HCT116 (cell line): ENCODE measurements around the gene TJP3. TPM values are rescaled to one million over a fixed set of nuclear protein-coding genes. Genes with fewer than 3 reads are reported as not detected.

Experiments used
- ATAC-seq: fragments of 200-7000 bp; cut with Tn5 transposase; 2 replicates; pipeline ENCODE4 v1.9.1; 2020; ENCODE audit warnings: mild to moderate bottlenecking, moderate library complexity
- BruUV-seq: library from RNA; stranded (reverse); fragments of 400-500 nt; replicated peaks from 2 replicates; lab custom pipeline; 2021; lab: Mats Ljungman, UMichigan
- CTCF ChIA-PET: fragments of 300-600 bp; sonication (Branson Sonifier 250); formaldehyde crosslinking; loops from one replicate; lab custom pipeline; 2021; ENCODE audit warnings: antibody characterized with exemption; lab: Charles Lee
- POLR2A ChIA-PET: fragments of 300-600, 350-600 bp; sonication (Branson Sonifier 250); formaldehyde crosslinking; loops from one replicate; lab custom pipeline; 2021; ENCODE audit warnings: antibody characterized with exemption; lab: Charles Lee
- RAD21 ChIA-PET, 2 experiments: fragments of 300-600 bp; sonication (Branson Sonifier 250); formaldehyde crosslinking; loops; one replicate each; lab custom pipeline; 2023; ENCODE audit warnings: low total read pairs in 2 of 2; ENCODE audit not compliant: uncharacterized antibody in 2 of 2, unreplicated experiment in 2 of 2, low non-redundant PET in 1 of 2; lab: Charles Lee
- DNase-seq: peaks from one replicate; pipeline ENCODE4 v3.0.0-alpha.2; 2010; ENCODE audit warnings: low read depth, low spot score
- H2AFZ ChIP-seq: fragments of 200-600 bp; shearing (Covaris generic), sonication (generic); 2 replicates; pipeline ENCODE4 v1.6.1; 2017; ENCODE audit warnings: low read depth, mixed run types, mixed read lengths, antibody characterized with exemption, low read length; ENCODE audit not compliant: poor library complexity, severe bottlenecking
- H3K27ac ChIP-seq: 2 replicates; pipeline ENCODE4 v1.5.1; 2012; ENCODE audit warnings: low read depth, low read length
- H3K27me3 ChIP-seq: fragments of 200-600 bp; sonication (generic); 2 replicates; pipeline ENCODE4 v1.6.1; 2016; ENCODE audit warnings: mixed run types, low read length, mixed read lengths; ENCODE audit not compliant: insufficient read depth
- H3K36me3 ChIP-seq, 2 experiments: fragments of 200-500 bp in 1 of 2; fragments of 200-600 bp in 1 of 2; sonication (Bioruptor generic) in 1 of 2; sonication (generic) in 1 of 2; 2 replicates each; pipeline versions ENCODE4 v1.5.1 to v1.6.1; 2014 to 2016; ENCODE audit warnings: low read length in 2 of 2, inconsistent platforms in 1 of 2, mixed read lengths in 1 of 2, mixed run types in 1 of 2; ENCODE audit not compliant: insufficient read depth in 2 of 2, control insufficient read depth in 1 of 2
- H3K4me1 ChIP-seq, 2 experiments: fragments of 200-600 bp in 1 of 2; sonication (generic) in 1 of 2; 2 replicates each; pipeline versions ENCODE4 v1.5.1 to v1.6.1; 2012 to 2017; ENCODE audit warnings: low read length in 2 of 2, inconsistent platforms in 1 of 2, mild to moderate bottlenecking in 1 of 2, mixed read lengths in 1 of 2, mixed run types in 1 of 2, moderate library complexity in 1 of 2; ENCODE audit not compliant: insufficient read depth in 2 of 2, control insufficient read depth in 1 of 2
- H3K4me2 ChIP-seq: fragments of 200-600 bp; sonication (generic); 2 replicates; pipeline ENCODE4 v1.6.1; 2017; ENCODE audit warnings: mixed run types, low read length, mixed read lengths
- H3K4me3 ChIP-seq, 2 experiments: fragments of 200-600 bp in 1 of 2; sonication (generic) in 1 of 2; replicated peaks in 1 of 2; 2 replicates each; pipeline ENCODE4 v1.5.1; 2011 to 2016; ENCODE audit warnings: low read length in 2 of 2, control low read depth in 1 of 2, low read depth in 1 of 2, mild to moderate bottlenecking in 1 of 2, mixed read lengths in 1 of 2, mixed run types in 1 of 2
- H3K79me2 ChIP-seq: fragments of 200-600 bp; sonication (generic); 2 replicates; pipeline ENCODE4 v1.6.1; 2017; ENCODE audit warnings: mild to moderate bottlenecking, mixed run types, low read length, moderate library complexity, mixed read lengths; ENCODE audit not compliant: insufficient read depth
- H3K9ac ChIP-seq: fragments of 200-600 bp; sonication (generic); 2 replicates; pipeline ENCODE4 v1.6.1; 2016; ENCODE audit warnings: low read length, mixed read lengths
- H3K9me2 ChIP-seq: fragments of 200-600 bp; sonication (generic), shearing (Covaris generic); 2 replicates; pipeline ENCODE4 v1.6.1; 2017; ENCODE audit warnings: mixed run types, mild to moderate bottlenecking, moderate library complexity; ENCODE audit not compliant: insufficient read depth
- H3K9me3 ChIP-seq, 2 experiments: fragments of 200-500 bp in 1 of 2; fragments of 200-600 bp in 1 of 2; sonication (Bioruptor generic) in 1 of 2; sonication (generic) in 1 of 2; 2 replicates each; pipeline ENCODE4 v1.6.1; 2014 to 2017; ENCODE audit warnings: low read length in 2 of 2, mixed read lengths in 2 of 2, inconsistent platforms in 1 of 2, low read depth in 1 of 2, mild to moderate bottlenecking in 1 of 2, mixed run types in 1 of 2, moderate library complexity in 1 of 2; ENCODE audit not compliant: control insufficient read depth in 1 of 2, insufficient read depth in 1 of 2
- H4K20me1 ChIP-seq: fragments of 200-600 bp; sonication (generic), shearing (Covaris generic); 2 replicates; pipeline ENCODE4 v1.6.1; 2017; ENCODE audit warnings: mixed run types, mild to moderate bottlenecking, moderate library complexity; ENCODE audit not compliant: insufficient read depth
- CBX3 ChIP-seq: IDR thresholded peaks from 2 replicates; pipeline ENCODE4 v1.6.1; 2012; ENCODE audit warnings: low read depth
- CEBPB ChIP-seq: IDR thresholded peaks from 2 replicates; pipeline ENCODE4 v1.6.1; 2012; ENCODE audit warnings: low read depth
- ELF1 ChIP-seq: IDR thresholded peaks from 2 replicates; pipeline ENCODE4 v1.6.1; 2012; ENCODE audit warnings: low read depth, borderline replicate concordance
- EZH2 ChIP-seq: fragments of 200-600 bp; sonication (generic); IDR thresholded peaks from 2 replicates; pipeline ENCODE4 v1.6.1; 2017; ENCODE audit warnings: antibody characterized with exemption, mixed run types
- JUND ChIP-seq: IDR thresholded peaks from 2 replicates; pipeline ENCODE4 v1.6.1; 2012
- POLR2A ChIP-seq: IDR thresholded peaks from 2 replicates; pipeline ENCODE4 v1.7.0; 2011; ENCODE audit warnings: borderline replicate concordance; ENCODE audit not compliant: insufficient read depth, insufficient read length; ENCODE audit errors: extremely low read depth
- RAD21 ChIP-seq: IDR thresholded peaks from 2 replicates; pipeline ENCODE4 v1.6.1; 2012; ENCODE audit warnings: low read depth, mild to moderate bottlenecking
- SIN3A ChIP-seq: IDR thresholded peaks from 2 replicates; pipeline ENCODE4 v1.6.1; 2012; ENCODE audit warnings: low read depth
- SP1 ChIP-seq: IDR thresholded peaks from 2 replicates; pipeline ENCODE4 v1.6.1; 2012; ENCODE audit warnings: low read depth
- TCF7L2 ChIP-seq: IDR thresholded peaks from 2 replicates; pipeline ENCODE4 v1.7.0; 2011; ENCODE audit warnings: borderline replicate concordance, inconsistent platforms; ENCODE audit not compliant: insufficient read depth, insufficient read length; ENCODE audit errors: extremely low read depth
- YY1 ChIP-seq: IDR thresholded peaks from 2 replicates; pipeline ENCODE4 v1.6.1; 2011; ENCODE audit warnings: low read length, low read depth, moderate library complexity, mild to moderate bottlenecking; ENCODE audit not compliant: insufficient replicate concordance; ENCODE audit errors: extremely low read depth
- ZNF274 ChIP-seq: fragments of 200-500 bp; sonication (Bioruptor generic); IDR thresholded peaks from 2 replicates; pipeline ENCODE4 v1.6.1; 2014; ENCODE audit warnings: mild to moderate bottlenecking, low read depth, low read length, inconsistent platforms
- intact Hi-C: fragments of 100-400 bp; cut with micrococcal nuclease; formaldehyde crosslinking; loops from 2 replicates; pipeline ENCODE4 v1.10.0; 2022
- total RNA-seq: library from RNA; stranded (reverse); gene quantifications from one replicate; pipeline ENCODE4 v1.2.1, GENCODE V29; 2021; ENCODE audit not compliant: unreplicated experiment
- TF ChIP-seq, protein P1 (sequence below): IDR thresholded peaks from 2 replicates; pipeline ENCODE4 v1.6.1; 2012; ENCODE audit warnings: low read depth
- TF ChIP-seq, protein P2 (sequence below): IDR thresholded peaks from 2 replicates; pipeline ENCODE4 v1.6.1; 2012
- TF ChIP-seq, protein P3 (sequence below): IDR thresholded peaks from 2 replicates; pipeline ENCODE4 v1.6.1; 2011; ENCODE audit warnings: mild to moderate bottlenecking, low read length, moderate library complexity; ENCODE audit not compliant: insufficient replicate concordance; ENCODE audit errors: extremely low read depth

Gene TJP3
- total RNA-seq, 1 experiment from 2014 or later: 69.6 TPM

DNA sequence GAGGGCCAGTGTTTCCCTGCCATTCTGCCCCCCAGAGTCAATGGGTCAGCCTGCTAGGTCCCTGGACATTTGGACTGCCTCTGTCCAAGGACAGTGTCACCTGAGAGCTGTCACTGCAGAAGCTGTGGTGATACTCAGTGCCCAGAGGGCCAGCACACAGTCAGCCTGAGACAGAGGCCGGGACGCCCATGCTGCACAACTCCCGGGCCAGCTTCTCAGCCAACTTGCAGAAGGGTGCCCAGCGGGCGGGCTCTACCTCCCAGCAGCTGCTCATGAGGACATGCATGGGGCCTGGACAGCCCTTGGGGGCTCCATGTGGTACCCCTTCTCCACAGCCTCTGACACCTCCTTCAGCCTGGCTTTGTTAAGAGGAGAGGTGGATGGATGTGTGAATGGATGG lies 67.6 kb downstream of the TJP3 start:
- H3K9ac ChIP-seq: no peak overlapping the region
- H3K4me1 ChIP-seq: no peaks in the 10 kb centered on the region
- POLR2A ChIA-PET: no interaction called here
- no peaks in the 10 kb centered on the region for H3K27me3 ChIP-seq
- intact Hi-C loops: no loop called here
- CTCF ChIA-PET: no interaction called here
- DNase-seq (no peak), ATAC-seq (no peak)
- H3K9me3 ChIP-seq: peaks cover 0 to 2% of the 10 kb centered on the region in 2 experiments; a peak in 2 of 4 replicates
- no peak overlapping the region for H3K27ac ChIP-seq
- H2AFZ ChIP-seq: no peak overlapping the region
- RAD21 ChIA-PET: no interaction called here
- H3K4me2 ChIP-seq: no peak overlapping the region
- H3K9me2 ChIP-seq: no peaks in the 10 kb centered on the region
- H3K36me3 ChIP-seq: no peaks in the 10 kb centered on the region
- BruUV-seq: no TSS peak
- no peak overlapping the region for H3K4me3 ChIP-seq
- H4K20me1 ChIP-seq: no peaks in the 10 kb centered on the region
- no peak for TF ChIP-seq CBX3
- TF ChIP-seq ELF1: no peak
- no peak for TF ChIP-seq RAD21
- H3K79me2 ChIP-seq: no peaks in the 10 kb centered on the region

DNA sequence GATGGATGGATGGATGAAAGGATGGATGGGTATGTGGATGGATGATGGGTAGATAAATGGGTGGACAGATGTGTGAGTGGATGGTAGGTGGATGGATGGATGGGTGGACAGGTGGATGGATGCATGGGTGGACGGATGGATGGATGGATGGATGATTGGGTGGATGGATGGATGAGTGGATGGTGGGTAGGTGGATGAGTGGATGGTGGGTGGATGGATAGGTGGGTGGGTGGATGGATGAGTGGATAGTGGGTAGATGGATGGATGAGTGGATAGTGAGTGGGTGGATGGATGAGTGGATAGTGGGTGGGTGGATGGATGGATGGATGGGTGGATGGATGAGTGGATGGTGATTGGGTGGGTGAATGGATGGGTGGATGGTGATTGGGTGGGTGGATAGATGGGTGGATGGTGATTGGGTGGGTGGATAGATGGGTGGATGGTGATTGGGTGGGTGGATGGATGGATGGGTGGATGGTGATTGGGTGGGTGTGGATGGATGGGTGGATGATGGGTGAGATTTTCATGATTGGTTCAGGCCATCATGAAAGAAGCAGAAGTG lies 68.4 kb downstream of the TJP3 start:
- intact Hi-C loops: no loop called here
- H3K9me3 ChIP-seq: peaks cover 0 to 10% of the 10 kb centered on the region in 2 experiments; a peak in 2 of 4 replicates
- DNase-seq: no peak
- no peaks in the 10 kb centered on the region for H3K9me2 ChIP-seq
- no peaks in the 10 kb centered on the region for H3K79me2 ChIP-seq
- H3K9ac ChIP-seq: no peak overlapping the region
- H3K27me3 ChIP-seq: no peaks in the 10 kb centered on the region
- CTCF ChIA-PET: no interaction called here
- no peak for TF ChIP-seq YY1
- no peak for TF ChIP-seq POLR2A
- no peak for TF ChIP-seq CEBPB
- no peak for TF ChIP-seq CBX3
- TF ChIP-seq, protein P1, sequence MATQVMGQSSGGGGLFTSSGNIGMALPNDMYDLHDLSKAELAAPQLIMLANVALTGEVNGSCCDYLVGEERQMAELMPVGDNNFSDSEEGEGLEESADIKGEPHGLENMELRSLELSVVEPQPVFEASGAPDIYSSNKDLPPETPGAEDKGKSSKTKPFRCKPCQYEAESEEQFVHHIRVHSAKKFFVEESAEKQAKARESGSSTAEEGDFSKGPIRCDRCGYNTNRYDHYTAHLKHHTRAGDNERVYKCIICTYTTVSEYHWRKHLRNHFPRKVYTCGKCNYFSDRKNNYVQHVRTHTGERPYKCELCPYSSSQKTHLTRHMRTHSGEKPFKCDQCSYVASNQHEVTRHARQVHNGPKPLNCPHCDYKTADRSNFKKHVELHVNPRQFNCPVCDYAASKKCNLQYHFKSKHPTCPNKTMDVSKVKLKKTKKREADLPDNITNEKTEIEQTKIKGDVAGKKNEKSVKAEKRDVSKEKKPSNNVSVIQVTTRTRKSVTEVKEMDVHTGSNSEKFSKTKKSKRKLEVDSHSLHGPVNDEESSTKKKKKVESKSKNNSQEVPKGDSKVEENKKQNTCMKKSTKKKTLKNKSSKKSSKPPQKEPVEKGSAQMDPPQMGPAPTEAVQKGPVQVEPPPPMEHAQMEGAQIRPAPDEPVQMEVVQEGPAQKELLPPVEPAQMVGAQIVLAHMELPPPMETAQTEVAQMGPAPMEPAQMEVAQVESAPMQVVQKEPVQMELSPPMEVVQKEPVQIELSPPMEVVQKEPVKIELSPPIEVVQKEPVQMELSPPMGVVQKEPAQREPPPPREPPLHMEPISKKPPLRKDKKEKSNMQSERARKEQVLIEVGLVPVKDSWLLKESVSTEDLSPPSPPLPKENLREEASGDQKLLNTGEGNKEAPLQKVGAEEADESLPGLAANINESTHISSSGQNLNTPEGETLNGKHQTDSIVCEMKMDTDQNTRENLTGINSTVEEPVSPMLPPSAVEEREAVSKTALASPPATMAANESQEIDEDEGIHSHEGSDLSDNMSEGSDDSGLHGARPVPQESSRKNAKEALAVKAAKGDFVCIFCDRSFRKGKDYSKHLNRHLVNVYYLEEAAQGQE: no peak
- TF ChIP-seq TCF7L2: no peak
- no peak for TF ChIP-seq RAD21
- TF ChIP-seq ZNF274: no peak
- no peak for TF ChIP-seq SP1
- no peak for TF ChIP-seq SIN3A
- TF ChIP-seq, protein P2, sequence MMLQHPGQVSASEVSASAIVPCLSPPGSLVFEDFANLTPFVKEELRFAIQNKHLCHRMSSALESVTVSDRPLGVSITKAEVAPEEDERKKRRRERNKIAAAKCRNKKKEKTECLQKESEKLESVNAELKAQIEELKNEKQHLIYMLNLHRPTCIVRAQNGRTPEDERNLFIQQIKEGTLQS: no peak
- no peak for TF ChIP-seq EZH2
- TF ChIP-seq, protein P3, sequence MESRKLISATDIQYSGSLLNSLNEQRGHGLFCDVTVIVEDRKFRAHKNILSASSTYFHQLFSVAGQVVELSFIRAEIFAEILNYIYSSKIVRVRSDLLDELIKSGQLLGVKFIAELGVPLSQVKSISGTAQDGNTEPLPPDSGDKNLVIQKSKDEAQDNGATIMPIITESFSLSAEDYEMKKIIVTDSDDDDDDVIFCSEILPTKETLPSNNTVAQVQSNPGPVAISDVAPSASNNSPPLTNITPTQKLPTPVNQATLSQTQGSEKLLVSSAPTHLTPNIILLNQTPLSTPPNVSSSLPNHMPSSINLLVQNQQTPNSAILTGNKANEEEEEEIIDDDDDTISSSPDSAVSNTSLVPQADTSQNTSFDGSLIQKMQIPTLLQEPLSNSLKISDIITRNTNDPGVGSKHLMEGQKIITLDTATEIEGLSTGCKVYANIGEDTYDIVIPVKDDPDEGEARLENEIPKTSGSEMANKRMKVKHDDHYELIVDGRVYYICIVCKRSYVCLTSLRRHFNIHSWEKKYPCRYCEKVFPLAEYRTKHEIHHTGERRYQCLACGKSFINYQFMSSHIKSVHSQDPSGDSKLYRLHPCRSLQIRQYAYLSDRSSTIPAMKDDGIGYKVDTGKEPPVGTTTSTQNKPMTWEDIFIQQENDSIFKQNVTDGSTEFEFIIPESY: no peak
- TF ChIP-seq JUND: no peak
- no peak for ATAC-seq
- POLR2A ChIA-PET: no interaction called here
- no TSS peak for BruUV-seq
- no peak overlapping the region for H3K27ac ChIP-seq
- H3K36me3 ChIP-seq: no peaks in the 10 kb centered on the region
- H3K4me3 ChIP-seq: no peak overlapping the region
- H4K20me1 ChIP-seq: no peaks in the 10 kb centered on the region
- H3K4me1 ChIP-seq: no peaks in the 10 kb centered on the region
- no peak overlapping the region for H3K4me2 ChIP-seq
- RAD21 ChIA-PET: no interaction called here
- H2AFZ ChIP-seq: no peak overlapping the region
